Measurements from ENCODE around the gene TOMM20L.

- TF ChIP-seq CTCF (IDR thresholded peaks at IDR 0.05) (no peak), POLR2A (IDR thresholded peaks at IDR 0.05) (no peak)
Observed at GRCh38 chr14:58455593-58456265, 60.0 kb downstream of the TOMM20L start.
